OCI-LY1 (cell line): ENCODE data around the gene FCSK.

Source experiments
- EZH2 ChIP-seq: fragments of 200-600 bp; sonication (generic), shearing (Covaris generic); IDR thresholded peaks from 2 replicates; pipeline ENCODE4 v1.8.0; 2017; ENCODE audit warnings: borderline replicate concordance, mixed run types, mild to moderate bottlenecking, antibody characterized with exemption, low read length, moderate library complexity, mixed read lengths
- TF ChIP-seq, protein P1 (sequence below): fragments of 200-600 bp; sonication (generic), shearing (Covaris generic); IDR thresholded peaks from 2 replicates; pipeline ENCODE4 v1.5.1; 2017; ENCODE audit warnings: mild to moderate bottlenecking, antibody characterized with exemption, low read length, moderate library complexity, mixed read lengths

DNA sequence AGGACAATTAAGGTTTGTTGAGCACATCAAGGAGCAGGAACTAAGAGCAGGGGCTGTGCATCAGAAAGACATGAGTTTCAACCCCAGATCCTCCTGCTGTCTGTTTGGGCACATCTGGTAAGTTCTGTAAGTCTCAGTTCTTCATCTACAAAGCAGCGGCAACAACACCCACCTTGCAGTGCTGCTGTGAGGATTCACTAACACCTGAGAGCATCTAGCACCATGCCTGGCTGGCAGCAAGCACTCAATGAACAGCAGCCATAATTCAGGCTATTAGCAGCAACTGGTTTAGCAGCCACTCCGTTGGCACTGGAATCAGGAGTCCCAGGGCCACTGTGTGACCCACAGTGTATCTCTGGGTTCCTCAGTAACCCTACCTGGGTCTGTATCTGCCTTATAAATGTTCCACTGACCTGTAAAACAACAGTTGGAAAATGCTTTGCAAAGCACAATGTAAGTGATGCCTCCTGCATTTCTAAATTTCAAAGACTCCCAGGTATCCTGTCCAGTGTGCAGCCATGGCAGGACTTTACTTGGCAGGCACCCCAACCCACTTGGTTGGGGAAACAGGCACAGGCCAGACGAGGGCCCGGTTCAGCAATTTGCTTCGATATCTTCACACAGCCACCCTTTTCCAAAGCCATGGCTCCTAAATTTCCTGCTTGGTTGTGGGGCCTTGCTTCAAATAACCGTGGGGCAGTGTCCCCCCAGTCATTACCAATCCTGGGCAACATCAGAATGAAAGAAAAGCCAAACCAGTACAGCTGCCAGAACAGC, 19.7 kb upstream of the FCSK start:
- TF ChIP-seq, protein P1, sequence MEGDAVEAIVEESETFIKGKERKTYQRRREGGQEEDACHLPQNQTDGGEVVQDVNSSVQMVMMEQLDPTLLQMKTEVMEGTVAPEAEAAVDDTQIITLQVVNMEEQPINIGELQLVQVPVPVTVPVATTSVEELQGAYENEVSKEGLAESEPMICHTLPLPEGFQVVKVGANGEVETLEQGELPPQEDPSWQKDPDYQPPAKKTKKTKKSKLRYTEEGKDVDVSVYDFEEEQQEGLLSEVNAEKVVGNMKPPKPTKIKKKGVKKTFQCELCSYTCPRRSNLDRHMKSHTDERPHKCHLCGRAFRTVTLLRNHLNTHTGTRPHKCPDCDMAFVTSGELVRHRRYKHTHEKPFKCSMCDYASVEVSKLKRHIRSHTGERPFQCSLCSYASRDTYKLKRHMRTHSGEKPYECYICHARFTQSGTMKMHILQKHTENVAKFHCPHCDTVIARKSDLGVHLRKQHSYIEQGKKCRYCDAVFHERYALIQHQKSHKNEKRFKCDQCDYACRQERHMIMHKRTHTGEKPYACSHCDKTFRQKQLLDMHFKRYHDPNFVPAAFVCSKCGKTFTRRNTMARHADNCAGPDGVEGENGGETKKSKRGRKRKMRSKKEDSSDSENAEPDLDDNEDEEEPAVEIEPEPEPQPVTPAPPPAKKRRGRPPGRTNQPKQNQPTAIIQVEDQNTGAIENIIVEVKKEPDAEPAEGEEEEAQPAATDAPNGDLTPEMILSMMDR, result no peak
- TF ChIP-seq EZH2, result no peak
